HL-60 (cell line): ENCODE measurements around the gene OR52A1.

Experiments used
- DNase-seq, 2 experiments: peaks; one replicate each; pipeline ENCODE4 v3.0.0-alpha.2; 2010 to 2020; ENCODE audit warnings: low read depth in 1 of 2, low spot score in 1 of 2
- H3K27ac ChIP-seq: fragments of 250-450 bp; sonication (Bioruptor Pico); replicated peaks from 2 replicates; pipeline ENCODE4 v1.5.1; 2020; ENCODE audit warnings: mild to moderate bottlenecking, moderate library complexity
- H3K27me3 ChIP-seq: fragments of 250-450 bp; sonication (Bioruptor Pico); 2 replicates; pipeline ENCODE4 v1.5.1; 2021; ENCODE audit warnings: mild to moderate bottlenecking, moderate library complexity; ENCODE audit not compliant: insufficient read depth, poor library complexity, severe bottlenecking
- H3K4me3 ChIP-seq: replicated peaks from 2 replicates; pipeline ENCODE4 v1.5.1; 2011; ENCODE audit warnings: mild to moderate bottlenecking, control low read depth, low read length; ENCODE audit not compliant: insufficient read depth
- GABPA ChIP-seq: IDR thresholded peaks from 2 replicates; pipeline ENCODE4 v1.6.1; 2012; ENCODE audit warnings: low read depth
- POLR2AphosphoS5 ChIP-seq: IDR thresholded peaks from 2 replicates; pipeline ENCODE4 v1.6.1; 2012; ENCODE audit warnings: low read depth
- SPI1 ChIP-seq: IDR thresholded peaks from 2 replicates; pipeline ENCODE4 v1.6.1; 2012; ENCODE audit warnings: low read depth, mild to moderate bottlenecking, borderline replicate concordance
- TF ChIP-seq, protein P1 (sequence below): IDR thresholded peaks from one replicate; pipeline ENCODE4 v1.5.1; 2011; ENCODE audit warnings: low read length, control low read depth, inconsistent platforms; ENCODE audit not compliant: insufficient read depth
- TF ChIP-seq, protein P2 (sequence below): IDR thresholded peaks from 2 replicates; pipeline ENCODE4 v1.6.1; 2012; ENCODE audit warnings: low read depth; ENCODE audit not compliant: insufficient replicate concordance

Gene OR52A1

DNA sequence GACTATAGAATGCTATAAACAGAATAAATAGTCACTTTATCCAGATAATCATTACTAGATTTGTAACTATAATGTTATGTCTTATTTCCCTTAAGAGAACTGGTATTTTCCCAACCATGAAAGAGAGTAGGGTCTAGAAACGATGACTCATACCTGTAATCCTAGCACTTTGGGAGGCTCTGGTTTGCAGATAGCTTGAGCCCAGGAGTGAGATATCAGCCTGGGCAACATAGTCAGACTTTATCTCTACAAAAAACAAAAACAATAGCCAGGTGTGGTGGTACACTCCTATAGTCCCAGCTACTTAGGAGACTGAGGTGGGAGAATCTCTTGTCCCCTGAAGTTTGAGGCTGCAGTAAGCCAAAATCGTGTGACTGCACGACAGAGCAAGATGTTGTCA, 47.3 kb downstream of the OR52A1 start:
- Histone ChIP-seq H3K4me3 (no peak overlapping the region), H3K27ac (no peak overlapping the region), H3K27me3 (no peaks in the 10 kb centered on the region)
- TF ChIP-seq SPI1, result no peak
- TF ChIP-seq, protein P1, sequence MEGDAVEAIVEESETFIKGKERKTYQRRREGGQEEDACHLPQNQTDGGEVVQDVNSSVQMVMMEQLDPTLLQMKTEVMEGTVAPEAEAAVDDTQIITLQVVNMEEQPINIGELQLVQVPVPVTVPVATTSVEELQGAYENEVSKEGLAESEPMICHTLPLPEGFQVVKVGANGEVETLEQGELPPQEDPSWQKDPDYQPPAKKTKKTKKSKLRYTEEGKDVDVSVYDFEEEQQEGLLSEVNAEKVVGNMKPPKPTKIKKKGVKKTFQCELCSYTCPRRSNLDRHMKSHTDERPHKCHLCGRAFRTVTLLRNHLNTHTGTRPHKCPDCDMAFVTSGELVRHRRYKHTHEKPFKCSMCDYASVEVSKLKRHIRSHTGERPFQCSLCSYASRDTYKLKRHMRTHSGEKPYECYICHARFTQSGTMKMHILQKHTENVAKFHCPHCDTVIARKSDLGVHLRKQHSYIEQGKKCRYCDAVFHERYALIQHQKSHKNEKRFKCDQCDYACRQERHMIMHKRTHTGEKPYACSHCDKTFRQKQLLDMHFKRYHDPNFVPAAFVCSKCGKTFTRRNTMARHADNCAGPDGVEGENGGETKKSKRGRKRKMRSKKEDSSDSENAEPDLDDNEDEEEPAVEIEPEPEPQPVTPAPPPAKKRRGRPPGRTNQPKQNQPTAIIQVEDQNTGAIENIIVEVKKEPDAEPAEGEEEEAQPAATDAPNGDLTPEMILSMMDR, result no peak
- no peak for TF ChIP-seq GABPA
- TF ChIP-seq POLR2AphosphoS5, result no peak
- TF ChIP-seq, protein P2, sequence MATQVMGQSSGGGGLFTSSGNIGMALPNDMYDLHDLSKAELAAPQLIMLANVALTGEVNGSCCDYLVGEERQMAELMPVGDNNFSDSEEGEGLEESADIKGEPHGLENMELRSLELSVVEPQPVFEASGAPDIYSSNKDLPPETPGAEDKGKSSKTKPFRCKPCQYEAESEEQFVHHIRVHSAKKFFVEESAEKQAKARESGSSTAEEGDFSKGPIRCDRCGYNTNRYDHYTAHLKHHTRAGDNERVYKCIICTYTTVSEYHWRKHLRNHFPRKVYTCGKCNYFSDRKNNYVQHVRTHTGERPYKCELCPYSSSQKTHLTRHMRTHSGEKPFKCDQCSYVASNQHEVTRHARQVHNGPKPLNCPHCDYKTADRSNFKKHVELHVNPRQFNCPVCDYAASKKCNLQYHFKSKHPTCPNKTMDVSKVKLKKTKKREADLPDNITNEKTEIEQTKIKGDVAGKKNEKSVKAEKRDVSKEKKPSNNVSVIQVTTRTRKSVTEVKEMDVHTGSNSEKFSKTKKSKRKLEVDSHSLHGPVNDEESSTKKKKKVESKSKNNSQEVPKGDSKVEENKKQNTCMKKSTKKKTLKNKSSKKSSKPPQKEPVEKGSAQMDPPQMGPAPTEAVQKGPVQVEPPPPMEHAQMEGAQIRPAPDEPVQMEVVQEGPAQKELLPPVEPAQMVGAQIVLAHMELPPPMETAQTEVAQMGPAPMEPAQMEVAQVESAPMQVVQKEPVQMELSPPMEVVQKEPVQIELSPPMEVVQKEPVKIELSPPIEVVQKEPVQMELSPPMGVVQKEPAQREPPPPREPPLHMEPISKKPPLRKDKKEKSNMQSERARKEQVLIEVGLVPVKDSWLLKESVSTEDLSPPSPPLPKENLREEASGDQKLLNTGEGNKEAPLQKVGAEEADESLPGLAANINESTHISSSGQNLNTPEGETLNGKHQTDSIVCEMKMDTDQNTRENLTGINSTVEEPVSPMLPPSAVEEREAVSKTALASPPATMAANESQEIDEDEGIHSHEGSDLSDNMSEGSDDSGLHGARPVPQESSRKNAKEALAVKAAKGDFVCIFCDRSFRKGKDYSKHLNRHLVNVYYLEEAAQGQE, result no peak
- no peak for DNase-seq

DNA sequence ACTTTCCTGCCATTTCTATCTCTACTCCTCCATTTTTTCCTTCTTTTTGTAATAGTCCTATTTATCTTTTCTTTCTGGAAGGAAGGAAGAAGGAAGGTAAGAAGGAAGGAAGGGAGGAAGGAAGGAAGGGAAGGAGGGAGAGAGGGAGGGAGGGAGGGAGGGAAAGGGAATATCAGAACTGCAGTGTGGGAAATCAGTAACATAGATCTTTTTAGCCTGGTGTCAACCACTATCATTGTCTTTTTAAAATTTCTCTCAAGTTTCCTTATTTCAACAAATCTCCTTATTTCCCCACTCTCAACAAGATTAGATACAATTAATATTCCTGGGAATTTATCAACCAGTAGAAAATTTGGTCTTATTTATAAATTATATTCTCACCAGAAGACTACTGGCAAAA, 51.5 kb downstream of the OR52A1 start:
- DNase-seq, result no peak
- Histone ChIP-seq H3K4me3 (no peak overlapping the region), H3K27me3 (no peaks in the 10 kb centered on the region), H3K27ac (no peak overlapping the region)
- TF ChIP-seq GABPA, result no peak
- TF ChIP-seq, protein P2, result no peak
- no peak for TF ChIP-seq POLR2AphosphoS5
- TF ChIP-seq, protein P1, result no peak
- no peak for TF ChIP-seq SPI1

DNA sequence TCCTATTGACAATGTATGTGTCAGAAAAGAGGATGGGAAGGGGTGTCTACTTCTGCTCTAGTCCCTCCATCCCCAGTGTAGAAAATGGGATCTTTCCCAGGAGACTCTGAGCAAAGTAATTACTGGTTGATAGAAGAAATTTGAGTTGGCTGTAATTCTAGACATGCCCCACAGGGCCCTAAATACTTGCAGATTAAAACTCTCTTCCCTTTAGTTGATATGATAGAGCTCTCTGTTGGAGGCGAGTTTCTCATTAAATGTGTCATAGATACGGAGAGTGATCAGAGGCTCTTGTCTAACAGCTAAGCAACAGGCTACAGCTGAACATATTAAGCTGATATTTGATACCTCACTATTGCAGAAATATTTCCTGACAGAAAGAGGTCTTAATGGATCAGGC, 52.3 kb downstream of the OR52A1 start:
- DNase-seq, result no peak
- Histone ChIP-seq H3K4me3 (no peak overlapping the region), H3K27ac (no peak overlapping the region), H3K27me3 (peaks cover 4% of the 10 kb centered on the region)
- TF ChIP-seq SPI1 (no peak), POLR2AphosphoS5 (no peak), GABPA (no peak)
- TF ChIP-seq, protein P2, result no peak
- TF ChIP-seq, protein P1, result no peak
